UCSD-AML1 (cell line): Measurements from ENCODE around the gene TNNI2.

Experiments
- DNase-seq: peaks from one replicate; lab custom pipeline; 2025; ENCODE audit not compliant: unreplicated experiment; lab: John Stamatoyannopoulos, UW

Gene TNNI2

DNA sequence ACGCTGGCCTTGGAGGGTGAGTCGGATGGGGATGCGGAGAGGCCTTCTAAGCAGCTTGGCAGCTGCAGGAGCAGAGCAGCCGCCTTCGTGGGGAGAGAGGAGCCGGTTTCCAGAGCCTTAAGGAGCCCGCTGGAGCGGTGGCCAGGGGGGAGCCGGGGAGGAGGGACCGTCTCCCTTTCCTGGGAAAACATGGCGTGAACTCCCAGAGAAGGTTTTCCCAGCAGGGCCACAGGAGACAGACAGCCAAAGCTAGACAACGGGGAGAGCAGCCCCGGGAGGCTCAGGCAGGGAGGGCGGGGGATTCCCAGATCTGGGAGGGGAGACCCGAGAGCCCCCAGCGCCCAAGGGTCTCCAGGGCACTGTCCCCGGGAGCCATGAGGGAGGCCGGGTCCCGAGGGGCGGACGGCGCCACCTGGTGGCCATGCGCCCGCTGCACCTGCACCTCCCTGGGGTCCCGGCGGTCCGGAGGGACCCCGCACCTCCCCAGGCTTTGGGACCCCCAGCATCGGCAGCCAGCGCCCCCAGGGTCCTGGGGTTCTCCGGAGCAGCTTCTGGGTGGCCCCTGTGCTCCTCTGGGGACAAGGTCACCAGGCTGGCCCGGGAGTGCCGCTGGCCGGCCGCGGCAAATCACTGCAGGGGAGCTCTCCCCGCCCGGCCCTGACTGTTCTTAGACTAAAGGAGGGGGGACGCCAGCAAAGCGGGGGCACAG is 6.4 kb upstream of the TNNI2 start:
- DNase-seq = peak; percentile 61

DNA sequence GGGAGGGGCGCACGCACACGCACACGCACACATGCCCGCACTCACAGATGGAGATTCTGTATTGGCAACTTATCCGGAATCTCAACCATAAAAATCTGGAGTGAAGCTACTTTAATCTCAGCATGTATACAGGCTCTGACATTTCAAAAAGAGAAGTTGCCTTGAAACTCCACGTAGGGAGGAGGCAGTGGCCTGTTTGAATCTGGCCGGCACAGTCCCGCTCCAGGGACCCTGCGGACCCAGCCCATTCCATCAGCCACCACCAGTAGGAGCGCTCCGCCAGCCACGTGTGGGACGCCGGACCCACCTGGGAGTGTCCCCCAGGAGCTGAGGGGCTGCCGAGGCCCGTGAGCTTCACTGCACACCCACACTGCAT is 5.9 kb upstream of the TNNI2 start:
- no peak for DNase-seq

DNA sequence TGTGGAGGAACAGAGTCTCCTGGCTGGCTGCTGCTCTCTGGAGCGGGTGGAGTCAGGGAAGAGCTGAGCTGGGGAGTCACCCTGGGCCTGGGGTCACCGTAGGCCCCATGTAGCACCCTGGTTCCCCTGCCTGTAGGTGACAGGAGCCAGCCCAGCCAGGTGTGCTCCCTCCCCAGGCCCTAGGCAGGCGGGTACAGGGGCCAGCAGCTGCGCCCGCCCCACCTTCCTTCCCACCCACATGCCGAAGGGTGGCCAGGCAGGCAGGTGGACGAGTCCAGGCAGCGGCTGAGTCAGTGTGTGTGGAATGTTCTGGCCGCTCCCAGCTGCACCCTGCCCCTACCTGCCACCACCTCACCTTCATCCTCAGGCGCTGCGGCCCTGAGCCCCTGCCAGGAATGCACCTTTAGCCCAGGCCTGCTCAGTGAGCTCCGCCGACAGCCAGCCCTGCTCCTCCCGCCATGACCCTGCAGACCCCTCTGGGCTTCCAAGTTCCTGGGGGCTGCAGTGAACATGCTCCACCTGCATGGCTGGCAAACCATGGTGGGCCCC is 4.6 kb upstream of the TNNI2 start:
- no peak for DNase-seq

DNA sequence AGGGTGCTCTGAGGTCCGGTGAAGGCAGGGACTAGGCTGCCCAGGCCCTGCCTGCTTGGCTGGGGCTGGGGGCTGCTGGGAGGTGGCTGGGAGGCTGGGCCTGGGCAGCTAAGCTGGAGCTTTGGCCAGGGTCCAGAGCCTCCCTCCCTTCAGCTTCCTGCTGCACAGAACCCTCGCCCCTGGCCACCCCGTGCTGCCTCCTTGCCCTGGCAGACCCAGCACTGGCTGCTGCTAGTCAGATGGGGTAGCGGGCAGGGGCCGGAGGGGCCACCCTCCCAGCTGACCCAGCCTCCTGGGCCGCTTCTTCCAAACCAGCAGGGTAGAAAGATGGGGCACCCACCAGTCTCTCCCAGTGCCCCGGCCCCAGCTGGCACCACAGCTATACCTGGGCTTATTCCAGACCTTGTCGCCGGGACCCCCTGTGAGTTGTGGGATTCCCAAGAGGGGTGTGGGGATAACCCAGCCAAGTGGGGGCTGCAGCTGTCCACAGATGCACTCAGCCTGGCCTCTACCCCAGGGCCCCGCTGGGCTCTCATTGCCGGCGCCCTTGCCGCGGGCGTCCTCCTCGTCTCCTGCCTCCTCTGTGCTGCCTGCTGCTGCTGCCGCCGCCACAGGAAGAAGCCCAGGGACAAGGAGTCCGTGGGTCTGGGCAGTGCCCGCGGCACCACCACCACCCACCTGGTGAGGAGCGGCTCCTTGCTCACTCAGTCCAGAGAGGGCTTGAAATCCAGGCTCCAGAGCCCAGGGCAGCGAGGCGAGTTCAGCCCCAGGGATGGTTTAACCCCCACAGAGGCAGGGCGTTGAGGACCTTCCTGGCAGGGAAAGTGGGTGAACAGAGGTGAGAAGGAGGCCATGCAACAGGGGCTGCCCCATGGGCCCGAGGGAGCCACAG is 3.8 kb upstream of the TNNI2 start, which contains the start of gene SYT8:
Gene SYT8 (plus strand): TSS at position 212 of the 892 bp plus-strand sequence. CDS start 116 bp downstream, at position 328.
- DNase-seq = no peak

DNA sequence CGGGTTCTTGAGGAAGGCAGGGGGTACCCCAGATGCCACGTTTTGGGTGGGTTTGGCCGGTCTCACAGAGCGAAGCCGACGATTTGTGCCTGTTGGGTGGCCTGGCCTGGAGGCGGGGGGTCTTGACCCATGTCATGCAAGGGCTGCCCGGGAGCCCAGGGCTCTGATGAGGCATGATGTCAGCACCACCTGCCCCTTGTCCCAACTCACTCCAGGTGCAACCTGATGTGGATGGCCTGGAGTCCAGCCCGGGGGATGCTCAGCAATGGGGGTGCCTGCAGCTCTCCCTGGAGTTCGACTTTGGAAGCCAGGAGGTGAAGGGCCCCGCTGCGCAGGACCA is 3.1 kb upstream of the TNNI2 start:
- no peak for DNase-seq

DNA sequence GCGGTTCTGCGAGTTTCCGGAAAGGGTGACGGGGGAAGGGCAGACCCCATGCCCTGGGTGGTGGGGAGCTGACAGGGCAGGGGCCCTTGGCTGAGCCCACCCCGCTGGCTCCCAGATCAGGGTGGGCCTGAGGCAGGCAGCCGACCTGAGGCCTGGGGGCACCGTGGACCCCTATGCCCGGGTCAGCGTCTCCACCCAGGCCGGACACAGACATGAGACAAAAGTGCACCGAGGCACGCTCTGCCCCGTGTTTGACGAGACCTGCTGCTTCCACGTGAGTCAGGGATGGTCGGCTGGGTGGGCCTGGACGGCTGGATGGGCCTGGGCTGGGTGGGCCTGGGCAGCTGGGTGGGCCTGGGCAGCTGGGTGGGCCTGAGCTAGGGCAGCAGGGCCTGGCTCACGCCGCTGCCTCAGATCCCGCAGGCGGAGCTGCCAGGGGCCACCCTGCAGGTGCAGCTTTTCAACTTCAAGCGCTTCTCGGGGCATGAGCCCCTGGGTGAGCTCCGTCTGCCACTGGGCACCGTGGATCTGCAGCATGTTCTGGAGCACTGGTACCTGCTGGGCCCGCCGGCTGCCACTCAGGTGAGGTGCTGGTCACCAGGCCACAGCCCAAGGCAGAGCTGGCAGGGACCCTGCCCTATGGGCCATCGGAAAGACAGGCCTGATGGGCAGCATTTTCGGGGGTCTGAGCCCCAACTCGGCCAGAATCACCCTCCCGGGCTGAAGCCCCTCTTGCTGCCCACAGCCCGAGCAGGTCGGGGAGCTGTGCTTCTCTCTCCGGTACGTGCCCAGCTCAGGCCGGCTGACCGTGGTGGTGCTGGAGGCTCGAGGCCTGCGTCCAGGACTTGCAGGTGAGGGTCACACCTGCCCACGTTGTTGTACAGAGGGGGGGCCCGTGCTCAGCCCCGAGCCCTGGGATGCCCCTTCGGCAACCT is 2.5 kb upstream of the TNNI2 start:
- DNase-seq = no peak

DNA sequence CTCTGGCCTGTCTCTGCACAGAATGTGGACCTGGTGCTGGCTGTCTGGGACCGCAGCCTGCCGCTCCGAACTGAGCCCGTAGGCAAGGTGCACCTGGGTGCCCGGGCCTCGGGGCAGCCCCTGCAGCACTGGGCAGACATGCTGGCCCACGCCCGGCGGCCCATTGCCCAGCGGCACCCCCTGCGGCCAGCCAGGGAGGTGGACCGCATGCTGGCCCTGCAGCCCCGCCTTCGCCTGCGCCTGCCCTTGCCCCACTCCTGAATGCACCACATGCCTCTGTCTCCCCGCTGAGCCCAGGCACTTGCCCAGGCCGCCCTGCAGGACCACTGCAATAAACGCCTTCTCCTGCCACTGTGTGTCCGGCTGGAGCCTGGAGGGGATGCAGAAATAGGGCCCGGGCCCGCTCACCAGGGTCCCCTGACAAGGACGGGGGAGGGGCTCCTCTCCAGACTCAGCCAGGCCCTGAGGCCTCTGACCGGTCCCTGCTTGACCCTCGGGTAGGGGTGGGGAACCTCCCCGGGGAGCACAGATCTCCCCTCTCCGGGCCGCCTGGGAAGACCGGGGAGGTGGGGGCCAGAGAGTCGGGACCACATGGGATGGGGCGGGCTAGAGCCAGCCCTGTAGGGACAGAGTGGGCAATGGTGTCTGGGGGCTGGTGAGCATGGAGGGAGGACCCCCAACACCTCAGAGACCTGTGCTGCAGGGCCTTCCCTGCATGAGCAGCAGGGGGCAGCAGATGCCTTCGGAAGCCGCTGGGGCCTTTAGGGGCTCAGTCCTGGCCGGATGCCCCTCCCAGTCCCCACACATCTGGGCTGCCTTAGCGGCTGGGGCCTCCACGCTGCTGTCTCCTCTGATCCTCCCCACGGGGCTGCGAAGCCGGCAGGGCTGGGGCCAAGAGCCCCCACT is 1.4 kb upstream of the TNNI2 start:
- peak; percentile 74 for DNase-seq

DNA sequence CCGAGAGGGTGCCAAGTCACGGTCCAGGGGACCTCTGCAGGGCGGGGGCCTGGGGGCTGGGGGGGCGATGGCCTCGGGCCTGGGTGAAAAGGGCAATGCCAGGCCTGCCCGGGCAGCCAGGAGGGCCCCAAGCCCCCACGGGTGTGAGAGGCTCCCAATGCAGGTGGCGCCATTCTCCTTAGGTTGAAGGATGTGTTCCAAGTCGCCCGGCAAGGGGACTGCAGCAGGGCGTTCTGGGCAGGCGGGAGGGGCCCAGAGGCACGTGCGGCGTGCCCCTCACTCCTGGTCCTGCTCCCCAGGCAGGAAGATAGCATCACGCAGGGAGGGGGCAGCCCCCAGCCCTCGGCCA is 730 bp upstream of the TNNI2 start:
- no peak for DNase-seq

DNA sequence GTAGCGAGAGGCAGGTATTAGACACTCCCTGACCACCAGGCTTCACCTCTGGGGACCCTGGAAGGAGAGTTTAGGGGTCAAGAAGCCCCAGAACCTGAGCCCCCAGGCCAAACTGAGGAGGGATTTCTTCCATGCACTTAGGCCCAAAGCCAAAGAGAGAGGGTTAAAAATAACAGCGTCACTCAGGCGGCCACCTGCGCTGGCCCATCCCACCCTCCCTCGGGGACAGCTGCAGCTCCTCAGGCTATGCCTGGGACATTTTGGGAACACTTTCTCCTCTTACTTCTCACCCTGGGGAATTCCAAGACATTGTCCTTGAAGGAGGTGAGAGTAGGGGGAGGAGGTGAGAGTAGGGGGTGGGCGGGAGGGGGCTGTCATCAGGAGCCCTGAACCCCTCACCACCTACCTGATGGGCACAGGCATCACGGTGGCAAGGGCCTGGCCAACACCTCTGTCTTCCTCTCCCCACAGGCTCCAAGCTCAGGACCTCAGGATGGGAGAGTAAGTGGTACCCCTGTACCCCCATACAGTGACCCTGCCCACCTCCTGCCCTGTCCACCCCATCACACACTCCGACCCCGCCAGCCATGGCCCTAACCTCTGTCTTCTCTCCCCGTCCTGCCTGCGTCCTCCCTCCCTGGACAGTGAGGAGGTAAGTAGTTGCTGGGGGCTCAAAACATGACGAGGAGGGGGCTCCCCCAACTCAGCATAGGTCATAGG is 583 bp downstream of the TNNI2 start:
- DNase-seq = no peak

DNA sequence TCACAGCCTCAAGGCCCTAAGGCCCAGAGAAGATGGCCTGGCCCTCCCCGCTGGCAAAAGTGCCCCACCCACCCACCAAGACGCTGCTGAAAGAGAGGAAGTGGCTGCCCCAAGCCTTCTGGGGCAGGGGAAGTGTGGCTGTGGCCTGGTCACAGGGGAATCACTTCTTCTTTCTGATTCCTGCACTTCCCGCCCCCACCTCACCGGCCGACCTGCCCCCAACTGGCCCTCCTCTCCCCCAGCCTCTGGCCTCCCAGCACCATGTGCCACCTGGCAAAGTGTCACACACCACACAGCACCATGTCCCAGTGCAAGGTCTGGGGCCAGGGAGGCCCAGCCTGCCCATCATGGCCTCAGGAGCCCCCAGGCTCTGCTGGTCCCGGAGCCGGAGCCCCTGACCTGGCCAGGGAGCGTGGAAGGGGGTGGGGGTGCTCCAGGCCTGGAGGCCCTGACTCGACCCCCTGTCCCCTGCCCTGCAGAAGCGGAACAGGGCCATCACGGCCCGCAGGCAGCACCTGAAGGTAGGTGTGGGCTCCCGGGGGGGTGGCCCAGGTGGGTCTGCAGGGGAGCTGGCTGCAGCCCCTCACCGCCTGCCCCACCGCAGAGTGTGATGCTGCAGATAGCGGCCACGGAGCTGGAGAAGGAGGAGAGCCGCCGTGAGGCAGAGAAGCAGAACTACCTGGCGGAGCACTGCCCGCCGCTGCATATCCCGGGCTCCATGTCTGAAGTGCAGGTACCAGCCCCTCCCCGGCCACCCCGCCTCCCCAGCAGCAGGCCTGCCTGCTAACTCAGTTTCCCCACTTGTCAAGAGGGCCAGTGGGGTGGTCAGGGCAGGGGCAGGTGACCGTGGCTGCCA is 1.4 kb downstream of the TNNI2 start:
- peak; percentile 76 for DNase-seq

DNA sequence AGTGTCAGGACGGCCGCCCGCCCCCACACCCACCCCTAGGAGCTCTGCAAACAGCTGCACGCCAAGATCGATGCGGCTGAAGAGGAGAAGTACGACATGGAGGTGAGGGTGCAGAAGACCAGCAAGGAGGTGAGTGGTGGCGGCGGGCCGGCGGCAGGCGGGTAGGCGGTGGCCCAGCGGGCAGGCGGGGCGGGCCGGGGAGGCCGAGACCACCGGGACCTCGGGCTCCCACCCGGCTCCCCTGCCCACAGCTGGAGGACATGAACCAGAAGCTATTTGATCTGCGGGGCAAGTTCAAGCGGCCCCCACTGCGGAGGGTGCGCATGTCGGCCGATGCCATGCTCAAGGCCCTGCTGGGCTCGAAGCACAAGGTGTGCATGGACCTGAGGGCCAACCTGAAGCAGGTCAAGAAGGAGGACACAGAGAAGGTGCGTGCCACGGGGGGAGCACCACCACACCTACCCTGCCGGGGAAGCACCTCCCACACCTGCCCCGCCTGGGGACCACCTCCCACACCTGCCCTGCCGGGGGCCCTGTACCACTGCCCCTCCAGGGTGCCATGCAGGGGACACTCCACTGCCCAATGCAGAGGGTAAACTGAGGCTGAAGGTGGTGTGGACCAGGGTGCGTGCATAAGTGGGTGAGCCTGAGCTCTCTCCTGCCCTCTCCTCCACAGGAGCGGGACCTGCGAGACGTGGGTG is 2.1 kb downstream of the TNNI2 start:
- no peak for DNase-seq

DNA sequence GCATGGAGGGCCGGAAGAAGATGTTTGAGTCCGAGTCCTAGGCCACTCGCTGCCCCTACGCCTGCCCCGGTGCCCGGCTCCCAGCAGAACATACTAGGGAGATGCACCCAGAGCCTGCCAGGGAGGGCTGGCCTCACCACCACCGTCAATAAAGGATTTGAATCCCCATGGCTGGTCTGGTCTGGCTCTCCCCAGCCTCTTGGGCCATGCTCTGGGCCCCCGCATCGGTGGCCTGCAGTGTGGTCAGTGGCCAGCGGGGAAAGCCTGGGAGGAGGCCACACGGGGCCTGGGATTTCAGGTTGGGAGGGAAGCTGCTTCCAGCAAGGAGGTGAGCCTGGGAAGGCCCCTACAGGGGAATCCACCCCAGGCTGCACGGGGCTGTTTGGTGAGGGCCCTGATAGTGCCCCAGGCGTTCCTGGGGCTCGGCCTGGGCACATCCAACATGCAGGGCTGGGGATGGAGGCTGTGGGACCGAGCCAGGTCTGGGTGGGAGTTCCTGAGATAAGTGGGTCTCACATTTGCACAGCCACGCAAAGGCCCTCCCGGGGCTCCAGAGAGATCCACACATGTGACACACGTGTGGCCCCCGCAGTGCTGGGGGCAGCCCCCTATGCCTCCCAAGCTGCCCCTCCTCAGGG is 2.8 kb downstream of the TNNI2 start:
- no peak for DNase-seq

DNA sequence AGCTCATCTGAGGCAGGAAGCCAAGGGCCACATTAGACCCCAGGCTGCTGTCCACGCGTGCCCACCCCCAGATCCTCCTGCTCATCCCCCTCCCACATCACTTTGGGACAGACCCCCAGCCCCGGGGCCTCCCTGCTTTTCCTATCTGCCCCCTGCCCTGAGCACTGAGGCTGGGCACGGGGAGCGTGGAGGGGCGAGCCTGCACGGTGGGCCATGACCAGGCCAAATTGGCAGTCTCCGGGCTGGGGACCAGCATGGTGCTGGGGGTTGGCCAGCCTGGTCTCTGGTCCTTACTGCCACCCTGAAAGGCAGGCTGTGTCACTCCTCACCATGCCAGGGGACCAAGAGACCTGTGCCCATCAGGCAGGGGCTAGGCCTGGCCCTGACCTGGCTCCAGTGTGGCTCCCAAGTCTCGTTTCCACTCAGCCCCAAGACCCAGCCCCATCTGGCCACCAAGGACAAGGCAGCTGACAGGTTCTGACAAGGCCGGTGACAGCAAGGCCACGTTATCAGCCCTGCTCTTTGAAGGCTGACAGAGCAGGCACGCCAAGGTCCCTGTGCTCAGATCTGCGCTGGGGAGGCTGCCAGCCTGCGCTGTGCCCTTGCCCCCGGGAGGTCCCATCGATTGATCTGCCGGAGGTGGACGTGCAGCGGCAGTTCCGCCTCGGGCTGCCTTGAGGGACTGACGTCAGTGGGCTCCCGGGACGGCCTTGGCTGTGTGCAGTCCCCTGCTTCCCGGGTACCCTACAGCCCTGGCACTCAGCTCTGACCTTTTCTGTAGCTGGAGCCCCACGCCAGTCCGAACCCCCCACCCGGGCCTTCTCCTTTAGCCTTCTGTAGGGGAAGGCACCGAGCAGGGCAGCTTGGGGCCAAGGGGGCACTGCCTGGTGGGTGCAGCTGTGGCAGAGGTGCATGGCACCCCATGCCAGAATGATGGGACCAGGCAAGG is 3.6 kb downstream of the TNNI2 start:
- DNase-seq = no peak

DNA sequence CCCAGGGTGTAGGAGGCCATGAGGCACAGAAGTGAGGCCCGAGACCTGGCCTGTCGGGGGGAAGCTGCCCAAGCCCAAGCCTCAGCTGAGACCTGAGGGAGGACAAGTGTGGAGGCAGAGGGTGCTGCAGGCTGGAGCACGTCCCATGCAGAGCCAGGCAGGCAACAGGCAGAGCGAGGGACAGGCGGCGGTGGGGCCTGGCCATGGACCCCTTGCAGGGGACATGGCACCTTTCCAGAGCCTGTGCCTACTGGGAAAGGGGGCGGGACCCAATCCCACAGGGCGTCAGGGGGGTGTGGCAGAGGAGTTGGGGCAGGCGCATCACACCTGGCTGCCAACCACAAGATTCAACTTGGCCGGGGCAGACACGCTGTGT is 4.3 kb downstream of the TNNI2 start:
- no peak for DNase-seq

DNA sequence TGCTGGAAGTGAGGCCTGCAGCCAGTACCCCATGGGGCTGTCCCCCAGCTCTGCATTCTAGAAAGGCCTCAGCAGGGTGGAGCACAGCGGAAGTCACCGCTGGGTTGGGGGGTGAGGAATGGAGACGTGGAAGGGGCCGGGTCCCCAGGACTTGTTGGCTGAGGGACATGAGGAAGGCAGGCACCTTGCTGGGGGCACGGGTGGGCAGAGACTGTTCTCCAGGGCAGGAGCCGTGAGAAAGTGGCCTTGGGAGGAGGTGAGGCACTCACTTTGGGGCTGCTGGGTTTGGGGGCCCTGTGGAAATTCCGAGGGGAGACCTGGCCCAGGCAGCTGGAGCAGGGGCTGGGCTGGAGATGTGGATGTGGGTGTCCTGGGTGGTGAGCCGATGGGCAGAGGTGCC is 5.0 kb downstream of the TNNI2 start:
- no peak for DNase-seq
